HepG2 (cell line): ENCODE data around the gene ADSS1.

Experiments
- CTCF ChIP-seq: sonication (generic); formaldehyde crosslinking; IDR thresholded peaks from 2 replicates; pipeline ENCODE4 v1.5.0; 2020; ENCODE audit warnings: mild to moderate bottlenecking, missing genetic modification reagents, moderate library complexity
- NR1H2 ChIP-seq: sonication (generic); formaldehyde crosslinking; IDR thresholded peaks from 2 replicates; pipeline ENCODE4 v1.8.1; 2022; ENCODE audit warnings: low read depth, missing genetic modification reagents, borderline replicate concordance

- TF ChIP-seq NR1H2 (CRISPR knock-in tag) = no peak
- no peak for TF ChIP-seq CTCF
Measured at GRCh38 chr14:104701383-104702076, 22.5 kb upstream of the ADSS1 start.
